HG02852 (cell line): Measurements from ENCODE around the gene UTP11.
"Not testable (repeated sequence)": the region's sequence is repeated elsewhere in the genome, so short reads cannot be mapped to it uniquely, and the experiment has no call there.

Experiments
- ATAC-seq: cut with Tn5 transposase; IDR thresholded peaks from one replicate; pipeline ENCODE4 v1.9.1; 2021; ENCODE audit warnings: mild to moderate bottlenecking, moderate library complexity; ENCODE audit not compliant: unreplicated experiment

UTP11 gene

DNA sequence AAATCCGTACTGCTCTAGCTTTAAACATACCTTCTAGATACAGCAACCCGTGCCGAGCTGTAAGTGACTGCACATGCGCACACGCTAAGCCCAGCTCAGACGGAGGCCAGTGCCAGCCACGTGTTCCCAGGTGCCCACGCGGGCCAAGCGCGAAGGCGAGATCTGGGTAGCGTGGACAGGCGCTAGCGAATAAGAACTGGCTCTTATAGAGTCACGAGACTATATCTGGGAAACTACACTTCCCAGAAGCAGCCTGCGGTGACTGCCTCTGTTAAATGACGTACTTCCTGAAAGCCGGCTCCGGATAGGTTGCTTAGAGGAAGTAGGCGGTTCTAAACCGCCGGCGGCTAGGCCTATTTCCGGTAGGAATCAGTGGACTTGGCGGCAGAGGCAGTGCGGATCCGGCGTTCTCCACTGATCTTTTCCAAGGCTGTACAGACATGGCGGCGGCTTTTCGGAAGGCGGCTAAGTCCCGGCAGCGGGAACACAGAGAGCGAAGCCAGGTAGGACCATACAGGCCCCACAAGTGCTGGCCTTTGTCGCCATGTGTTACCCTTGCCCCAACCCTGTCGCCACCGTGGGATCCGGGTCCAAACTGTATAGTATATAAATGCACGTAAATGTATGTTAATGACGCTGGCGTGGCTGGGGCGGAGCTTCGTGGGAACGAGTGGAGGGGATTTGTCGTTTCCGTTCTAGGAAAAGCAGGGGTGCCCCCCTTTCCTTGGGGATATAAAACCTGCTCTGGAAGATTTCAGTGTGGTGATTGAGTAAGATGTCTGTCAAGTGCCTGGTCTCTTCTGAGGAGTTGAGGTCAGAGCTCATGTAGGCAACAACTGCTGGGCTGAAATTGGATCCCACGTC, at the start of gene UTP11:
TSS of gene UTP11 (plus strand) at position 372 of the 864 bp plus-strand sequence. CDS start at position 441, 69 bp downstream.
- peak; percentile 93 for ATAC-seq

GRCh38 chr1:37964106-37964505, 48.4 kb upstream of the UTP11 start:
- ATAC-seq: not testable (repeated sequence)

DNA sequence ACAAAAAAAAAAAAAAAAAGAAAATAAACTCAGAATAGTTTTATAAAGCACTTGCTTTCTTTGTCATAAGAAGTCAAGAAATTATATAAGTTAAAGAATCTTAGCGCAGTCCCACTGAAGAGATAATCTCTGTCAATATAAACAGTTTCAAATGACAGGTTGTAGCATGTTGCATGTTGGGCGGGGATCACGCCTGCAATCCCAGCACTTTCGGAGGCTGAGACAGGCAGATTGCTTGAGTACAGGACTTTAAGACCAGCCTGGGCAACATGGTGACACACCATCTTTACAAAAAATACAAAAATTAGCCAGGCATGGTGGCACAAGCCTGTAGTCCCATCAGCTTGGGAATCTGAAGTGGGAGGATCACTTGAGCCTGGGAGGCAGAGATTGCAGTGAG, 47.2 kb upstream of the UTP11 start:
- no peak for ATAC-seq

DNA sequence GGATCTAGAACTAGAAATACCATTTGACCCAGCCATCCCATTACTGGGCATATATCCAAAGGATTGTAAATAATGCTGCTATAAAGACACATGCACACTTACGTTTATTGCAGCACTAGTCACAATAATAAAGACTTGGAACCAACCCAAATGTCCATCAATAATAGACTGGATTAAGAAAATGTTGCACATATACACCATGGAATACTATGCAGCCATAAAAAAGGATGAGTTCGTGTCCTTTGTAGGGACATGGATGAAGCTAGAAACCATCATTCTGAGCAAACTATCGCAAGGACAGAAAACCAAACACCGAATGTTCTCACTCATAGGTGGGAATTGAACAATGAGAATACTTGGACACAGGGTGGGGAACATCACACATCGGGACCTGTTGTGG, 38.9 kb upstream of the UTP11 start:
- ATAC-seq: not testable (repeated sequence)

- no peak for ATAC-seq
These were observed 38.0 kb upstream of the UTP11 start for GRCh38 chr1:37974567-37974966.

GRCh38 chr1:37975083-37975482, 37.5 kb upstream of the UTP11 start:
- not testable (repeated sequence) for ATAC-seq

DNA sequence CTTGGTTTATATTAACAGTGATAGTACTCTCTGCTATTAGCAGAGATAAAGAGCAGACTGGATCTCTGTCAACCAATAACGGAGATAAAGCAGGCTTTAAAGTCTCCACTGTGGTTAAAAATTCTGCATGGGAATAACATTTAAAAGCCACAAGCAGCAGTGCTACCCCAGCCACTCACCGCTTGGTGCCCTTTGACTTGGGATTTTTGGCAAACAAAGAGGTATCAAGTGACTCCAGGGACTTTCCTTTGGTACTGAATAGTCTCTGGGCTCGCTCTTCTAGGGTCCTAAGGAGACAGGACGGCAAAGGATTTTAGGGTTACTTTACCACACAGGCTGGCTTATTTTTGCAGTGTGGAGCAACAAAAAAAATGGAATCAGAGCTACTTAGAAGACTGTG, 34.0 kb upstream of the UTP11 start:
- no peak for ATAC-seq

DNA sequence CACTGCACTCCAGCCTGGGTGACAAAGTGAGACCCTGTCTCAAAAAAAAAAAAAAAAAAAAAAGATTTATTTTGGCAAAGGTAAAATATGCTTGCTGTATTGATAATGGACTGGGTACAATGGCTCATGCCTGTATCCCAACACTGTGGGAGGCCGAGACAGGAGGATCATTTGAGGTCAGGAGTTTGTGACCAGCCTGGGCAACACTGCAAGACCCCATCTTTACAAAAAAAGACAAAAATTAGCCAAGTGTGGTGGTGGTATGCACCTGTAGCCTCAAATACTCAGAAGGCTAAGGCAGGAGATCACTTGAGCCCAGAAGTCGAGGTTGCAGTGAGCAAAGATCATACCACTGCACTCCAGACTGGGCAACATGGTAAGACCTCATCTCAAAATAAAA, 29.0 kb upstream of the UTP11 start:
- ATAC-seq: no peak

- no peak for ATAC-seq
These were observed 24.9 kb upstream of the UTP11 start for GRCh38 chr1:37987679-37988078.

GRCh38 chr1:37989361-37989930, 23.1 kb upstream of the UTP11 start:
- ATAC-seq: peak; percentile 18

DNA sequence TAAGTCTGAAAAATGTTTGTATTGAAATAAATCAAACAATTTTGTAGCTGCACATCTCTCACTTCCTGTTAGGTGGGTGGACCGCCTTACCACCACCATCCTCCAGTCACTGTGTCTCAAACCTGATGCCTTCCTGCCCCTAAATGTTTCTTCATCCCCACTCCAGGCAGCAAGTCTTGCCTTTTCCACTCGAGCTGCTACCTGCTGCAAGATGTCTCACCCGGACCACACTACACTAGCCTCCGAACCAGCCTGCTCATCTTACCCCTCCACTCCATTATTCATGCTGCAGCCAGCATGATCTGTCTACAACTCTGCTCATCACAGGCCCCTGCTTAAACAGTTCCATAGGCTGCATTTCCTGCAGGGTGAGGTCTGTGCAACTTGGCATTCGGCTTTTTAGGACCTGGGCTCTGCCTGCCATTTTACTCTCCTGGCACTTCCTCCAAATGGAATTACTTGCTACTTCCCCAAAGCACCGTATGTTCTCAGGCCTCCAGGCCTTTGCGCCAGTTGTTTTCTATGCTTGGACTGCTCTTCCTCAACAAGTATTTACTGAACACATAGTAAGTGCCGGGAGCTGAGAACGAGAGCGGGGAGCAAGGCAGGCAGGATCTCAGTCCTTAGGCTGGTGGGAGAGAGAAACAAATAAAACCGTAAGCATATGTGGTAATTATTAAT, 17.5 kb upstream of the UTP11 start:
- no peak for ATAC-seq

- no peak for ATAC-seq
These were observed 16.7 kb upstream of the UTP11 start for GRCh38 chr1:37995751-37996345.

GRCh38 chr1:37997256-37998088, 15.1 kb upstream of the UTP11 start:
- ATAC-seq: no peak

DNA sequence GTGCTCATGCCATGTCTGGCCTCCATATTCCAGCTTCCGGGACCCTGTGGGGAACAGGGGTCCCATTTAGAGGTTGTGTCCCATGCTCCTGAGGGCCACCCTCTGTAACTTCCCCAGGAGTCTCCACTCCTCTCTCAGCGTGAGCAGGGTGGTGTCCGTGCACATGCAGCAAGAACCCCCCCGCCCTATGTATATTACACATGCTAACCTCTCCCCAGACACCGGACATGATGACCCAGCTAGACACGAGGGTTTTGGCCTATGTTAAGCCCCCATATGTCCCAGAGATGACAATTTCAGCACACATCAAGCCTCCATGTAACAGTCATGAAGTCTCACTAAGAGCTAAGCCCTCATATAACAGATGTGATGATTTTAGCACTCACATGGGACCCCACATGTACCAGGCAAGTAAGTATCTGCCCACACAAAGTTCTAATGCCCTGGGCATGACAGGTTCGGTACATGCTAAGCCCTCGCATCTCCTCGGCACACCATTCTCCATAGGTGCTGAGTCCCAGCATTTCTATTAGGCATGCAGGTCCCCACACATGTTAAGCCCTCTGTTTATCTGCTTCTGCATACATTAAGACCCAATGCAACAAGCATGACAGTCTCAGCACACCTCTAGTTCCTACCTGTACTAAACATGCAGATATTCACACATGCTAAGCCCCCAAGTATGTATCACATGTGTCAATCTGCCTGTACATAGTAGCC, 14.3 kb upstream of the UTP11 start:
- ATAC-seq: no peak

- ATAC-seq: no peak
These were observed 13.6 kb upstream of the UTP11 start for GRCh38 chr1:37998913-37999429.

DNA sequence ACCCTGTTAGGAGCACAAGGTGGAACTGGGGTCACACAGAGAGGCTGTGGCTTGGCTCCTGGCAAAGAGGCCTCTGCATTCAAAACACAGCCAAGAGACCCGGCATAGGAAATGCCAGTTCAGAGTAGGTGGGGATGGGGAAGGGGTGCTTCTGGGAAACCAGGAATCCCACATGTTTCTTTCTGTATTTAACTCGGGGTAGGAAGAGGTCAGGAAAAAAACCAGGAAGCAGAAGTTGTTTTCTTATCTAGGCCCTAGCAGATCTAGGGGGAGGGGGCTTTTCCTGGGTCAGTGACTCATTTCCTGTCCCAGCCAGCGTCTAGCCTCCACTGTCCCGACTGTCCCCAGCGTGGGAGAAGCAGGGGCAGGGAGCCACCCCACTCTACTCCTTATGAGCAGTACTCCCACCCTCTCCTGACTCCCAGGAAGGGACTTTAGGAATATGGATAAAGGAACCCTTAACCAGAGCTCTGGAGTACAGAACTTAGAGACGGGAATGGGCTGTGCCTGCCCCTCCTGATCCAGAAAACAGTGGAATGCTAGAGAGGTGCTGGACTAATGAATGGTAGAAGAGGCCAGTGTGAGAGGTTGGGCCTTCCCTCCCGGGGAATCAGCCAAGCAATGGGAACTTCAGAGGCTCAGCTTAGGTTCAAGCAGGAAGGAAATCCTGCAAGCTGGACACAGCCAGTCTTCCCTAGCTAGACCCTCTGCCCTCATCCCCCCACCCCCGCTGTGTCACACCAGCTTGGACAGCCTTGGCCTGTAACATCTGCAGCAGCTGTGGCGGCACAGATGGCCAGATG, 12.9 kb upstream of the UTP11 start:
- ATAC-seq: no peak

- ATAC-seq: no peak
These were observed 12.4 kb upstream of the UTP11 start for GRCh38 chr1:38000233-38000528.

DNA sequence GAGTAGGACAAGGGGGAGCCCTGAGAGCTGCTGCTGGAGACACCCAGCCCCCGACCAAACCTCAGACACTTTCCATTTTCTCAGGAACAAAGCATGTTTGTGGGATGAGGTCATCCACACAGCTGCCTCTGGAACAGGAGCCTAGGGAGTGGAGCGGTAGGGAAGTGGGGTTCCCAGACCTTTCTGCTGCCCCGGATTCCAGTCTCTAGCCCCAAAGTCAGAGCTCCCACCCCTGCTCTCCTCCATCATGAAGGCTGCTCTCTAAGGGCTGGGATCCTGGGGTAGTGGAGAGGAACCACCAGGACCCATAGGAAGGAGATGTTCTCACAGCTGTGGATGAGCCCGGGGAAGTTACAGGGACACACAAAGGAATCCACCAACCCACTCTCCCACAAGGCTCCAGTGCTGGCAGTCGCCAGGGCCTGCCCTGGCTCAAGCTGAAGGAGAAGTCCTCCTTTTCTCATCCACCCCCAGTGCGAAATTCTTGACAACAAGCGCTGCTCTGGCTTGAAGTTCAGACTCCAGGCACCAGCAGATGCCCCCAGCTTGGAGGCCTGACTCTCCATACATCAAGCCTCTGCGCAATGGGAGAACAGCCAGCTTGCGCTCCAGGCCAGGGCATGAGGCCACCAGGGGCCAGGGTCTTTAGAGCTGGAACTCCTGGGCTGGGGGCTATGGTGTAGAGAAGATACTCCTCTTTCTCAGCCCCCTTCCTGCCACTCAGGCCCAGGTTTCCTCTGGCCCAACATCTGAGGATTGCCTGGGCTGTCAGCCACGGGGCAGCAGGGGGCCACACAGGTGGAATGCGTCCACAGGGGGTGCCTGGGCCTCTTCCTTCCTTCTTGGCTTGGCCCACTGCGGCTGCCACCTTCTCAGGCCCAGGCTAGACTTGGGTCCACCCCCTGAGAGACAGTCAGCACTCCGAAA, 11.7 kb upstream of the UTP11 start:
- ATAC-seq: no peak
